HG03571 (cell line): ENCODE results near the gene GFY.

Experiments
- ATAC-seq: cut with Tn5 transposase; IDR thresholded peaks from one replicate; pipeline ENCODE4 v1.9.1; 2021; ENCODE audit not compliant: unreplicated experiment

Gene GFY

GRCh38 chr19:49408816-49409440, 16.3 kb upstream of the GFY start:
- no peak for ATAC-seq

- ATAC-seq: no peak
These were observed 15.7 kb upstream of the GFY start for GRCh38 chr19:49409441-49410029.

- no peak for ATAC-seq
These were observed 13.4 kb upstream of the GFY start for GRCh38 chr19:49411681-49412326.

GRCh38 chr19:49413348-49413747, 11.8 kb upstream of the GFY start:
- ATAC-seq: no peak

GRCh38 chr19:49414256-49414655, 10.9 kb upstream of the GFY start:
- no peak for ATAC-seq

- ATAC-seq: no peak
These were observed 9.9 kb upstream of the GFY start for GRCh38 chr19:49415102-49415809.

GRCh38 chr19:49415810-49416200, 9.4 kb upstream of the GFY start:
- no peak for ATAC-seq

GRCh38 chr19:49417088-49417487, 8.1 kb upstream of the GFY start:
- ATAC-seq: no peak

GRCh38 chr19:49418511-49418910, 6.7 kb upstream of the GFY start:
- ATAC-seq: no peak

GRCh38 chr19:49419173-49419572, 6.0 kb upstream of the GFY start:
- ATAC-seq: no peak

GRCh38 chr19:49420227-49420626, 5.0 kb upstream of the GFY start:
- no peak for ATAC-seq

- no peak for ATAC-seq
These were observed 3.9 kb upstream of the GFY start for GRCh38 chr19:49421039-49421877.

- ATAC-seq: no peak
These were observed 3.3 kb upstream of the GFY start for GRCh38 chr19:49421878-49422202.

- no peak for ATAC-seq
These were observed 2.6 kb upstream of the GFY start for GRCh38 chr19:49422407-49423070.

GRCh38 chr19:49423071-49423984, 1.9 kb upstream of the GFY start, which contains the start of gene PTH2:
Gene PTH2 (minus strand): TSS chr19:49423441. CDS start chr19:49423339, 102 bp downstream.
- no peak for ATAC-seq

GRCh38 chr19:49423985-49424303, 1.2 kb upstream of the GFY start:
- ATAC-seq: no peak

GRCh38 chr19:49425922-49426592, 869 bp downstream of the GFY start:
- ATAC-seq: no peak

- ATAC-seq: no peak
These were observed 2.2 kb downstream of the GFY start for GRCh38 chr19:49427339-49427738.

- no peak for ATAC-seq
These were observed 2.8 kb downstream of the GFY start for GRCh38 chr19:49427855-49428546.
